Transverse colon (tissue), 4 donors: ENCODE measurements around the gene PKIB.
A peak's percentile ranks its signal among the peaks of the same experiment; 100 is the strongest.

Experiments
- CTCF ChIP-seq, 5 experiments: fragments of 200-600 bp in 3 of 5; fragments of 450-650 bp in 2 of 5; sonication (generic) in 3 of 5; IDR thresholded peaks; 1 replicate in 2 of 5; 2 replicates in 3 of 5; pipeline ENCODE4 v1.5.1; 2016 to 2017; ENCODE audit warnings: antibody characterized with exemption in 5 of 5, inconsistent platforms in 3 of 5, mild to moderate bottlenecking in 2 of 5, moderate library complexity in 1 of 5
- EP300 ChIP-seq: sonication (generic); formaldehyde crosslinking; IDR thresholded peaks from one replicate; pipeline ENCODE4 v1.6.1; 2017; ENCODE audit warnings: antibody characterized with exemption, low read depth
- POLR2A ChIP-seq: fragments of 450-650 bp; IDR thresholded peaks from one replicate; pipeline ENCODE4 v1.6.1; 2016; ENCODE audit warnings: antibody characterized with exemption, mild to moderate bottlenecking, moderate library complexity
- POLR2AphosphoS5 ChIP-seq, 3 donors: sonication (generic); formaldehyde crosslinking; IDR thresholded peaks; one replicate each; pipeline ENCODE4 v1.6.1; 2016; ENCODE audit warnings: antibody characterized with exemption in 3 of 3

- TF ChIP-seq EP300 (no peak), CTCF (IDR thresholded peaks at IDR 0.05) (peak in 1 of 5 experiments; percentile 22), POLR2A (peak; percentile 94), POLR2AphosphoS5 (IDR thresholded peaks at IDR 0.05) (peak; percentile 64 to 94 (median 83))
Observed at GRCh38 chr6:122609881-122610689, at the start of gene PKIB.
